PFSK-1 (cell line): ENCODE results near the gene FAM217B.

Source experiments
- POLR2AphosphoS5 ChIP-seq: IDR thresholded peaks from 2 replicates; pipeline ENCODE4 v1.6.1; 2012; ENCODE audit warnings: low read depth, mild to moderate bottlenecking, control low read depth, low read length, moderate library complexity
- SIN3A ChIP-seq: IDR thresholded peaks from 2 replicates; pipeline ENCODE4 v1.6.1; 2012; ENCODE audit warnings: mild to moderate bottlenecking, low read length, moderate library complexity, borderline replicate concordance; ENCODE audit not compliant: insufficient read depth
- TF ChIP-seq, protein P1 (sequence below), 2 experiments: IDR thresholded peaks; 2 replicates each; pipeline versions ENCODE4 v1.6.1 to v1.8.0; 2011 to 2012; ENCODE audit warnings: low read depth in 2 of 2, low read length in 2 of 2, control low read depth in 1 of 2, inconsistent platforms in 1 of 2, mild to moderate bottlenecking in 1 of 2, moderate library complexity in 1 of 2; ENCODE audit not compliant: insufficient read depth in 1 of 2

DNA sequence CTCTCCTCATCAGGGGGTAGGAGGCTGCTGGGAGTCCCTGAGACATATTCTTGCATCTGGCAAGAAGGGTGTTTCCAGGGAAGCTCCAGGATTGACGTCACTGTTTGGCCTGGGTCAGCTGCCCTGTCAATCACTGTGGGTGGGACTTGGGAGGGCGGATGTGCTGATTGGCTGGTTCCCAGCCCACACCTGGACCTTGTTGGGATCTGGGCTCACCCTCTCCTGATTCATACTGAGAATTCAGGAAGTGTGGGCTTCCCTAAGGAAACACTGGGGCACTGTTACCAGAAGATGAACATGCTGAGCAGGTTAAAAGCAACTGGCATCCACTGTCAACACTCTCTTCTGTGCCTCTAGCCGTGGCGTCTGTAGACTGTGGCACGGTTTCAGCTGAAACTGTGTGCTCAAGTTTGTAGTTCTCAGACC is 54.5 kb downstream of the FAM217B start:
- TF ChIP-seq POLR2AphosphoS5 (no peak), SIN3A (no peak)
- TF ChIP-seq, protein P1, sequence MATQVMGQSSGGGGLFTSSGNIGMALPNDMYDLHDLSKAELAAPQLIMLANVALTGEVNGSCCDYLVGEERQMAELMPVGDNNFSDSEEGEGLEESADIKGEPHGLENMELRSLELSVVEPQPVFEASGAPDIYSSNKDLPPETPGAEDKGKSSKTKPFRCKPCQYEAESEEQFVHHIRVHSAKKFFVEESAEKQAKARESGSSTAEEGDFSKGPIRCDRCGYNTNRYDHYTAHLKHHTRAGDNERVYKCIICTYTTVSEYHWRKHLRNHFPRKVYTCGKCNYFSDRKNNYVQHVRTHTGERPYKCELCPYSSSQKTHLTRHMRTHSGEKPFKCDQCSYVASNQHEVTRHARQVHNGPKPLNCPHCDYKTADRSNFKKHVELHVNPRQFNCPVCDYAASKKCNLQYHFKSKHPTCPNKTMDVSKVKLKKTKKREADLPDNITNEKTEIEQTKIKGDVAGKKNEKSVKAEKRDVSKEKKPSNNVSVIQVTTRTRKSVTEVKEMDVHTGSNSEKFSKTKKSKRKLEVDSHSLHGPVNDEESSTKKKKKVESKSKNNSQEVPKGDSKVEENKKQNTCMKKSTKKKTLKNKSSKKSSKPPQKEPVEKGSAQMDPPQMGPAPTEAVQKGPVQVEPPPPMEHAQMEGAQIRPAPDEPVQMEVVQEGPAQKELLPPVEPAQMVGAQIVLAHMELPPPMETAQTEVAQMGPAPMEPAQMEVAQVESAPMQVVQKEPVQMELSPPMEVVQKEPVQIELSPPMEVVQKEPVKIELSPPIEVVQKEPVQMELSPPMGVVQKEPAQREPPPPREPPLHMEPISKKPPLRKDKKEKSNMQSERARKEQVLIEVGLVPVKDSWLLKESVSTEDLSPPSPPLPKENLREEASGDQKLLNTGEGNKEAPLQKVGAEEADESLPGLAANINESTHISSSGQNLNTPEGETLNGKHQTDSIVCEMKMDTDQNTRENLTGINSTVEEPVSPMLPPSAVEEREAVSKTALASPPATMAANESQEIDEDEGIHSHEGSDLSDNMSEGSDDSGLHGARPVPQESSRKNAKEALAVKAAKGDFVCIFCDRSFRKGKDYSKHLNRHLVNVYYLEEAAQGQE (IDR thresholded peaks at IDR 0.05; ENCODE audit: insufficient read depth in 1 of 2, low read depth in 2 of 2, low read length in 2 of 2) = no peak
